PC-3 (cell line): ENCODE measurements around the gene GPC3. TPM values are rescaled to one million over a fixed set of nuclear protein-coding genes. Genes with fewer than 3 reads are reported as not detected.

ENCODE experiments used
- ATAC-seq: fragments of 200-7000 bp; cut with Tn5 transposase; 2 replicates; pipeline ENCODE4 v1.9.1; 2020; ENCODE audit warnings: mild to moderate bottlenecking, moderate library complexity
- BruUV-seq: library from RNA; stranded (reverse); fragments of 400-500 nt; replicated peaks from 2 replicates; lab custom pipeline; 2021; lab: Mats Ljungman, UMichigan
- CTCF ChIA-PET: fragments of 300-600 bp; sonication (Branson Sonifier 250); formaldehyde crosslinking; loops from one replicate; lab custom pipeline; 2022; ENCODE audit warnings: antibody characterized with exemption; lab: Charles Lee
- POLR2A ChIA-PET: fragments of 300-600 bp; sonication (Branson Sonifier 250); formaldehyde crosslinking; loops from one replicate; lab custom pipeline; 2022; ENCODE audit warnings: antibody characterized with exemption; ENCODE audit not compliant: unreplicated experiment; lab: Charles Lee
- DNase-seq: peaks from one replicate; pipeline ENCODE4 v3.0.0-alpha.2; 2015
- H2AFZ ChIP-seq: fragments of 300-600 bp; sonication (generic); 2 replicates; pipeline ENCODE4 v1.6.0; 2016; ENCODE audit warnings: antibody characterized with exemption, low read length
- H3F3A ChIP-seq: fragments of 300-600 bp; sonication (generic); one replicate; pipeline ENCODE4 v1.6.0; 2017; ENCODE audit warnings: antibody characterized with exemption, low read length, control low read depth, mild to moderate bottlenecking; ENCODE audit not compliant: unreplicated experiment
- H3K27ac ChIP-seq: fragments of 300-600 bp; sonication (generic); 2 replicates; pipeline ENCODE4 v1.5.1; 2016; ENCODE audit warnings: mild to moderate bottlenecking, low read length
- H3K27me3 ChIP-seq: fragments of 300-600 bp; sonication (generic); 2 replicates; pipeline ENCODE4 v1.6.1; 2016; ENCODE audit warnings: low read length, mixed read lengths
- H3K36me3 ChIP-seq: fragments of 300-600 bp; sonication (generic); 2 replicates; pipeline ENCODE4 v1.6.1; 2016; ENCODE audit warnings: low read depth, mixed run types, low read length, mixed read lengths
- H3K4me1 ChIP-seq: fragments of 300-600 bp; sonication (generic); 2 replicates; pipeline ENCODE4 v1.5.1; 2016; ENCODE audit warnings: low read length; ENCODE audit not compliant: insufficient read depth
- H3K4me2 ChIP-seq: fragments of 300-600 bp; sonication (generic); 2 replicates; pipeline ENCODE4 v1.6.0; 2016; ENCODE audit warnings: low read length
- H3K4me3 ChIP-seq: fragments of 300-600 bp; sonication (generic); 2 replicates; pipeline ENCODE4 v1.5.1; 2016; ENCODE audit warnings: mild to moderate bottlenecking, low read length, mixed read lengths
- H3K79me2 ChIP-seq: fragments of 300-600 bp; sonication (generic); 2 replicates; pipeline ENCODE4 v1.6.1; 2017; ENCODE audit warnings: low read length, mixed read lengths
- H3K9ac ChIP-seq: fragments of 300-600 bp; sonication (generic); 2 replicates; pipeline ENCODE4 v1.6.0; 2016; ENCODE audit warnings: mild to moderate bottlenecking, low read length
- H3K9me2 ChIP-seq: fragments of 300-600 bp; sonication (generic); replicated peaks from 2 replicates; pipeline ENCODE4 v1.6.1; 2016; ENCODE audit warnings: mixed run types, low read length, mixed read lengths
- H3K9me3 ChIP-seq: fragments of 300-600 bp; sonication (generic); 2 replicates; pipeline ENCODE4 v1.6.1; 2016; ENCODE audit warnings: low read length, mixed read lengths
- H4K20me1 ChIP-seq: fragments of 300-600 bp; sonication (generic); 2 replicates; pipeline ENCODE4 v1.6.1; 2016; ENCODE audit warnings: low read length, mixed read lengths
- EZH2 ChIP-seq: fragments of 300-600 bp; sonication (generic); IDR thresholded peaks from one replicate; pipeline ENCODE4 v1.6.1; 2017; ENCODE audit warnings: antibody characterized with exemption, mild to moderate bottlenecking, low read length; ENCODE audit not compliant: unreplicated experiment
- EZH2phosphoT487 ChIP-seq: fragments of 300-600 bp; sonication (generic); IDR thresholded peaks from 2 replicates; pipeline ENCODE4 v1.6.1; 2018; ENCODE audit warnings: mild to moderate bottlenecking, antibody characterized with exemption, low read length, borderline replicate concordance
- intact Hi-C: fragments of 100-400 bp; cut with micrococcal nuclease; formaldehyde crosslinking; loops from 2 replicates; pipeline ENCODE4 v1.9.0; 2023
- total RNA-seq: library from RNA; depleted of rRNA; stranded (reverse); fragments of >200 nt; gene quantifications from 2 replicates; pipeline ENCODE4 v1.2.3, GENCODE V29; 2014
- TF ChIP-seq, protein P1 (sequence below): fragments of 300-600 bp; sonication (generic); conservative IDR thresholded peaks from 2 replicates; pipeline ENCODE4 v1.5.1; 2017; ENCODE audit warnings: antibody characterized with exemption, low read depth, mild to moderate bottlenecking, low read length

The GPC3 gene
- total RNA-seq, 1 experiment from 2014 or later, result not detected

DNA sequence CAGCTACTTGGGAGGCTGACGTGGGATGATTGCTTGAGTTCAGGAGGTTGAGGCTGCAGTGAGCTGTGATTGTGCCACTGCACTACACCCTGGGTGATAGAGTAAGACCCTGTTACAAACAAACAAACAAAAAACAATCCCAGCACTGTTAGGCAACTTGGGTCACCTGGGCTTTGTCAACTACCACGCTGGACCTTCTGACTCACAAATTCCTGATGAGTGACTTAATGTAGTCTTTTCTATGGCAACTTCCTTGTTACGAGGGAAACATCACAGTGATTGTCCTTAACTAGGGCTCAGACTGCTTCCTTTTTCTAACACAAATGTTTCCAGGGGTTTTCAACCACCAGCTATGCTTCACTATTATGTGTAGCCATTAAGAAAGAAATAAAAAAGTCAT lies 441.3 kb downstream of the GPC3 start:
- H3K4me1 ChIP-seq, result peaks cover 18% of the 10 kb centered on the region

DNA sequence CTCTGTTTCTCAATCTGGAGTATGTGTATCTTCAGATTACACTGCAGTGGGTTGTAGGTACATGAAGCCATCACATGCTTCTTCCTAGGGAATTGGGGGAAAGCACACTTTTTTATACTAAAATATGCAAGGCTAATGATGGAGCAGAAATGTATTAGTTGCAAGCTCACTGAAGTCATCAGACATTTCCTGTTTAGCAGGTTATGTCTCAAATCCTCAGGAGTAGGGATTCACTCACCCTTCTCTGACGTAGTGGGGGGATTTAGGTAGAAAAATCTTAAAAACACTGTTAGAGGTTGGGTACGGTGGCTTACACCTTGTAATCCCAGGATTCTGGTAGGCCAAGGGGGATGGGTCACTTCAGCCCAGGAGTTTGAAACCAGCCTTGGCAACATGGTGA lies 441.7 kb downstream of the GPC3 start:
- peaks cover 18% of the 10 kb centered on the region for H3K4me1 ChIP-seq
- H4K20me1 ChIP-seq, result no peaks in the 10 kb centered on the region
- H3F3A ChIP-seq, result no peaks in the 10 kb centered on the region
- H2AFZ ChIP-seq, result peak overlapping the region; percentile 28; the same call in 1 of the 2 replicates
- H3K79me2 ChIP-seq, result no peaks in the 10 kb centered on the region
- ATAC-seq (peak; percentile 8; the same call in 1 of the 2 replicates), DNase-seq (peak; percentile 64)
- no peak overlapping the region for H3K4me3 ChIP-seq
- H3K36me3 ChIP-seq, result no peaks in the 10 kb centered on the region
- intact Hi-C loops, result loop anchor here (1.0 kb wide), 2 partner anchors 95 to 117 kb away; no protein-coding TSS in a partner anchor
- no peaks in the 10 kb centered on the region for H3K9me2 ChIP-seq
- BruUV-seq, result no TSS peak
- H3K27ac ChIP-seq, result peak overlapping the region; percentile 95
- CTCF ChIA-PET, result no interaction called here
- H3K27me3 ChIP-seq, result no peaks in the 10 kb centered on the region
- POLR2A ChIA-PET, result interaction anchor here (0.6 kb wide), 1 partner anchor 61 kb away, joined by 6 read pairs; no protein-coding TSS in a partner anchor
- no peaks in the 10 kb centered on the region for H3K9me3 ChIP-seq
- TF ChIP-seq EZH2, result no peak
- TF ChIP-seq, protein P1, sequence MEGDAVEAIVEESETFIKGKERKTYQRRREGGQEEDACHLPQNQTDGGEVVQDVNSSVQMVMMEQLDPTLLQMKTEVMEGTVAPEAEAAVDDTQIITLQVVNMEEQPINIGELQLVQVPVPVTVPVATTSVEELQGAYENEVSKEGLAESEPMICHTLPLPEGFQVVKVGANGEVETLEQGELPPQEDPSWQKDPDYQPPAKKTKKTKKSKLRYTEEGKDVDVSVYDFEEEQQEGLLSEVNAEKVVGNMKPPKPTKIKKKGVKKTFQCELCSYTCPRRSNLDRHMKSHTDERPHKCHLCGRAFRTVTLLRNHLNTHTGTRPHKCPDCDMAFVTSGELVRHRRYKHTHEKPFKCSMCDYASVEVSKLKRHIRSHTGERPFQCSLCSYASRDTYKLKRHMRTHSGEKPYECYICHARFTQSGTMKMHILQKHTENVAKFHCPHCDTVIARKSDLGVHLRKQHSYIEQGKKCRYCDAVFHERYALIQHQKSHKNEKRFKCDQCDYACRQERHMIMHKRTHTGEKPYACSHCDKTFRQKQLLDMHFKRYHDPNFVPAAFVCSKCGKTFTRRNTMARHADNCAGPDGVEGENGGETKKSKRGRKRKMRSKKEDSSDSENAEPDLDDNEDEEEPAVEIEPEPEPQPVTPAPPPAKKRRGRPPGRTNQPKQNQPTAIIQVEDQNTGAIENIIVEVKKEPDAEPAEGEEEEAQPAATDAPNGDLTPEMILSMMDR, result no peak
- TF ChIP-seq EZH2phosphoT487, result no peak
- peak overlapping the region; percentile 70 for H3K9ac ChIP-seq
- H3K4me2 ChIP-seq, result peak overlapping the region; percentile 51

More for the DNA sequence above, 441.3 kb downstream of the GPC3 start:
- peak overlapping the region; percentile 51 for H3K4me2 ChIP-seq
- H2AFZ ChIP-seq, result peak overlapping the region; percentile 28; the same call in 1 of the 2 replicates
- peak overlapping the region; percentile 95 for H3K27ac ChIP-seq
- peak; percentile 88 for DNase-seq
- no peaks in the 10 kb centered on the region for H3K79me2 ChIP-seq
- no peaks in the 10 kb centered on the region for H3F3A ChIP-seq
- H4K20me1 ChIP-seq, result no peaks in the 10 kb centered on the region
- no peaks in the 10 kb centered on the region for H3K27me3 ChIP-seq
- ChIA-PET CTCF (no interaction called here), POLR2A (interaction anchor here (0.6 kb wide), 1 partner anchor 62 kb away, joined by 6 read pairs; no protein-coding TSS in a partner anchor)
- H3K36me3 ChIP-seq, result no peaks in the 10 kb centered on the region
- peak; percentile 89 for ATAC-seq
- no peak overlapping the region for H3K4me3 ChIP-seq
- H3K9me3 ChIP-seq, result no peaks in the 10 kb centered on the region
- no TSS peak for BruUV-seq
- H3K9ac ChIP-seq, result peak overlapping the region; percentile 70
- TF ChIP-seq, protein P1, result no peak
- TF ChIP-seq EZH2, result no peak
- TF ChIP-seq EZH2phosphoT487, result no peak
- no peaks in the 10 kb centered on the region for H3K9me2 ChIP-seq
- intact Hi-C loops, result loop anchor here (1.0 kb wide), 2 partner anchors 94 to 116 kb away; no protein-coding TSS in a partner anchor

DNA sequence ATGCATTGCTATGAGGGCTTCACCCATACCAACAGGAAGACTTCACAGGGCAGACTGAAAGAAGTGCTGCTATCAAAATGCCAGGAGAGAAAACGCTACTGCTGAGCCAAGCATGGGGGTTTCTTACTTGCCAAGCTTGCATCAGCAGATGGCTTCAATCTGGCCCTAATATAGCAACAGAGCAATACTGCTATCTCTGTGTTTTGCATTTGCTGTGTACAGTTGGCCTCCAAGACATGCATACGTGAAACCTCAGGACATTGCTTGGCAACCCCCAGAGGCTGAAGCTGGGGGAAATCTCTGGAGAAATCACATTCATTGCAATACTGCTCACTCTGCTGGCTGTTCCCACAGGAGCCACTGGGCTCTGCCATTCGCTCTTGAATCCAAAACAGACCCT lies 442.9 kb downstream of the GPC3 start:
- no peaks in the 10 kb centered on the region for H3K36me3 ChIP-seq
- H3K4me1 ChIP-seq, result peaks cover 18% of the 10 kb centered on the region
- H3K4me2 ChIP-seq, result no peak overlapping the region
- no peak overlapping the region for H3K27ac ChIP-seq
- DNase-seq, result no peak
- no peaks in the 10 kb centered on the region for H4K20me1 ChIP-seq
- no TSS peak for BruUV-seq
- H3F3A ChIP-seq, result no peaks in the 10 kb centered on the region
- H2AFZ ChIP-seq, result no peak overlapping the region
- ChIA-PET POLR2A (no interaction called here), CTCF (no interaction called here)
- H3K79me2 ChIP-seq, result no peaks in the 10 kb centered on the region
- no peak overlapping the region for H3K9ac ChIP-seq
- no peak overlapping the region for H3K4me3 ChIP-seq
- no peaks in the 10 kb centered on the region for H3K27me3 ChIP-seq
- H3K9me3 ChIP-seq, result no peaks in the 10 kb centered on the region
- TF ChIP-seq EZH2phosphoT487 (no peak), EZH2 (no peak)
- TF ChIP-seq, protein P1, result no peak
- ATAC-seq, result no peak
- no peaks in the 10 kb centered on the region for H3K9me2 ChIP-seq
- intact Hi-C loops, result no loop called here
